ENCODE data around the gene AKR1E2.

DNA sequence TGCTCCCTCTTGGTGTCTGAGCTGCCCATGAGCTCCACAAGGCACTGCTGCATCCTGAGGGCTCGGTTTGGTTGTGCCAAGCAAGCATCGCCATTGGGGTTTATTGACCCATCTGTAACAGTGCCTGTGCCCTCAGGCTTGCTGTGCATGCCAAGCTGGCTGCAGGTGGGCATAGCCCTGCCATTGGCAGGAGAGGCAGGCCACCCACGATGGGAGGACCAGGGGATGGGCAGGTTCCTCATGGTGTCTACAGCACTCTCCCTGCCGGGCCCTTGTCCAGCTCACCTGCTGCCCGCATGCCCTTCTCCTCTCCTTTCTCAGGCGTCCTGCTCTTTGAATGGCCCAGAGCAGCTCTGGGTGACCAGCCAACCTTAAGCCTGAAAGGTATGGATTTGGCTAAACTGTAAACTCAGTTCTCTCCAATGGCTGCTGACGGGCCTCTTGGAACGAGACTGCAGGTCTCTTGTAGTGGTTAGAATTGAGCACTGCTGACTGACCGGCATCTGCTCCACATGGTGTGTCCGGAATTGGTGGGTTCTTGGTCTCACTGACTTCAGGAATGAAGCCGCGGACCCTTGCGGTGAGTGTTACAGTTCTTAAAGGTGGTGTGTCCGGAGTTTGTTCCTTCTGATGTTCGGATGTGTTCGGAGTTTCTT lies 17.6 kb downstream of the AKR1E2 start:
- TF ChIP-seq, protein P1, sequence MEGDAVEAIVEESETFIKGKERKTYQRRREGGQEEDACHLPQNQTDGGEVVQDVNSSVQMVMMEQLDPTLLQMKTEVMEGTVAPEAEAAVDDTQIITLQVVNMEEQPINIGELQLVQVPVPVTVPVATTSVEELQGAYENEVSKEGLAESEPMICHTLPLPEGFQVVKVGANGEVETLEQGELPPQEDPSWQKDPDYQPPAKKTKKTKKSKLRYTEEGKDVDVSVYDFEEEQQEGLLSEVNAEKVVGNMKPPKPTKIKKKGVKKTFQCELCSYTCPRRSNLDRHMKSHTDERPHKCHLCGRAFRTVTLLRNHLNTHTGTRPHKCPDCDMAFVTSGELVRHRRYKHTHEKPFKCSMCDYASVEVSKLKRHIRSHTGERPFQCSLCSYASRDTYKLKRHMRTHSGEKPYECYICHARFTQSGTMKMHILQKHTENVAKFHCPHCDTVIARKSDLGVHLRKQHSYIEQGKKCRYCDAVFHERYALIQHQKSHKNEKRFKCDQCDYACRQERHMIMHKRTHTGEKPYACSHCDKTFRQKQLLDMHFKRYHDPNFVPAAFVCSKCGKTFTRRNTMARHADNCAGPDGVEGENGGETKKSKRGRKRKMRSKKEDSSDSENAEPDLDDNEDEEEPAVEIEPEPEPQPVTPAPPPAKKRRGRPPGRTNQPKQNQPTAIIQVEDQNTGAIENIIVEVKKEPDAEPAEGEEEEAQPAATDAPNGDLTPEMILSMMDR (conservative IDR thresholded peaks at IDR 0.05; ENCODE audit: low read depth, low read length) = no peak
- TF ChIP-seq EZH2 (IDR thresholded peaks at IDR 0.05; ENCODE audit: borderline replicate concordance, low read depth, low read length, poor library complexity, severe bottlenecking) = no peak
